Epithelial cell of umbilical artery (primary cell): ENCODE measurements around the gene OR10H5. TPM values are rescaled to one million over a fixed set of nuclear protein-coding genes. Genes with fewer than 3 reads are reported as not detected.

Experiments
- total RNA-seq: library from RNA; depleted of rRNA; stranded (reverse); fragments of >200 nt; gene quantifications from 2 replicates; pipeline ENCODE4 v1.2.3, GENCODE V29; 2014

The OR10H5 gene, protein sequence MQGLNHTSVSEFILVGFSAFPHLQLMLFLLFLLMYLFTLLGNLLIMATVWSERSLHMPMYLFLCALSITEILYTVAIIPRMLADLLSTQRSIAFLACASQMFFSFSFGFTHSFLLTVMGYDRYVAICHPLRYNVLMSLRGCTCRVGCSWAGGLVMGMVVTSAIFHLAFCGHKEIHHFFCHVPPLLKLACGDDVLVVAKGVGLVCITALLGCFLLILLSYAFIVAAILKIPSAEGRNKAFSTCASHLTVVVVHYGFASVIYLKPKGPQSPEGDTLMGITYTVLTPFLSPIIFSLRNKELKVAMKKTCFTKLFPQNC
- not detected in 2 replicates for total RNA-seq

DNA sequence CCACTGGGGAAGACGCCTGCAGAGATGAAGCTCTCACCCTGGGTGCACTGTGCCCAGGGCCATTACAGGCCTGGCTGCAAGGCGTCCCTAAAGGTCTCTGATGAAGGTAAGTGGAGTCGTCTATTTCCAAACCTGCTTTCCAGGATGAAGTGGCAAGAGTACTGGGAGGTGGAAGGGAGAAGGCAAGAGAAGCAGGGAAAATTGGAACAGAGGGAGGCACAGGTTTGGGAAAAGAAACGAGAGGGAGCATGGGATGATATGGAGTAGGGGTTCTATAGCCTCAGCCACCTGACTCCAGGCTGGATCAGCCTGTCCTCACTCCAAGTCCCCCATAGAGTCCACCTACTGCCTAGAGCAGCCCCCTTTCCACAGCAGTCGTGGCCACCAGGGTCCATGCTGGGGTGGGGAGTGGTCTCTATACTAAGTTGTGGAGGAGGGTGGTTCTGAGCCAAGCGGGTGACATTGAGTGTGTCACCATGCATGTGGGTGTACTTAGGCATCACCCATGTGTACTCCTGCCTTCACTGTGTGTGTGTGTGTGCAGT lies at the start of gene OR10H5:
OR10H5 (plus strand) TSS at position 51 of the 545 bp plus-strand sequence. CDS start 6,388 bp downstream, outside the sequence.

DNA sequence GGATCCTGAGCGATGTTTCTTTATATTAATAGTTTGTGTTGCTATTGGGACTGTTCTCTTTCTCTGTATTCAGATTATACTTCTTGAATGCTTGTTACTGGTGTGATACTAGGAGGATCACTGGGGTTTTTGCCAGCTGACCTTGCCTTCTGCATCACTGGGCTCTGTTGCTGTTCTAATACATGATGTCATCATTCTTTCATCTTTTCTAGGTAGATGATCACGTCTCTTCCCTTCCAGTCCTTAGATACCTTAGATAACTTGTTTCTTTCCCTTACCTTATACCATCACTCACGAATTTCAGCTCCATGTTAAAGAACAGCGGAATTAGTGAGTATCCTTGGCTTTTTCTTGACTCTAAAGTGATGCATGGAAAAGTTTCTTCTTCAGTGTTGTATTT lies 49.7 kb upstream of the OR10H5 start, which contains the start of gene OR10H3:
OR10H3 (plus strand) TSS at position 264 of the 400 bp plus-strand sequence. CDS start 3,408 bp downstream, outside the sequence.

DNA sequence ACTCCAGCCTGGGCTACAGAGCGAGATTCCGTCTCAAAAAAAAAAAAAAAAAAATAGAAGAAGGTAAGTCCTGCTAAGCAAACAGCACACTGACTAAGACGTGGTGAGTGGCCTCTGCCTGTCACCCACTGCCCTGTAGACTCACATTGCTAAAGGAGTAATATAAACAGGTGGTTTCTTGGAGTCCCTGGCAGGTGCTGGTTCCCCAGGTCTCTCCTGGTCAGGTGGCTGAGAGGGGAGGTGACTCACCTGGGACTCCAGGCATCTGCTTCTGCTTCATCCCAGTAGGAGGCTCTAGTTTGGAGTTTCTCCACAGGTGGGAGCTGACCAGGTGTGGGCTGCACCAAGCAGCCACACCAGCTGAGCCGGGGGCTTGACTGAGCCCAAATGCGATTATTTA lies 27.8 kb downstream of the OR10H5 start, which contains the start of gene OR10H1:
OR10H1 (minus strand) TSS at position 359 of the 400 bp plus-strand sequence. CDS start 7,627 bp downstream, outside the sequence.

Other genes starting within 250 kb of the OR10H5 start
- gene CYP4F8, start 172.4 kb upstream of the OR10H5 start, total RNA-seq = not detected in 2 replicates
- not detected in 2 replicates for gene CYP4F3, start 146.8 kb upstream of the OR10H5 start, total RNA-seq
- gene CYP4F12, start 114.6 kb upstream of the OR10H5 start, total RNA-seq = not detected in 2 replicates
- not detected in 2 replicates for gene OR10H2, start 59.6 kb upstream of the OR10H5 start, total RNA-seq
- gene OR10H3, start 49.7 kb upstream of the OR10H5 start, total RNA-seq = not detected in 2 replicates
- gene OR10H1, start 28.0 kb downstream of the OR10H5 start, total RNA-seq = not detected in 2 replicates
- not detected in 2 replicates for gene CYP4F2, start 110.4 kb downstream of the OR10H5 start, total RNA-seq
- gene CYP4F11, start 146.9 kb downstream of the OR10H5 start, total RNA-seq = not detected in 2 replicates
- gene OR10H4, start 161.3 kb downstream of the OR10H5 start, total RNA-seq = not detected in 2 replicates